Measurements from ENCODE around the gene COBL. TPM values are rescaled to one million over a fixed set of nuclear protein-coding genes. Genes with fewer than 3 reads are reported as not detected.

The COBL gene
- total RNA-seq, 1 experiment from 2014 or later, result 49.9 TPM

DNA sequence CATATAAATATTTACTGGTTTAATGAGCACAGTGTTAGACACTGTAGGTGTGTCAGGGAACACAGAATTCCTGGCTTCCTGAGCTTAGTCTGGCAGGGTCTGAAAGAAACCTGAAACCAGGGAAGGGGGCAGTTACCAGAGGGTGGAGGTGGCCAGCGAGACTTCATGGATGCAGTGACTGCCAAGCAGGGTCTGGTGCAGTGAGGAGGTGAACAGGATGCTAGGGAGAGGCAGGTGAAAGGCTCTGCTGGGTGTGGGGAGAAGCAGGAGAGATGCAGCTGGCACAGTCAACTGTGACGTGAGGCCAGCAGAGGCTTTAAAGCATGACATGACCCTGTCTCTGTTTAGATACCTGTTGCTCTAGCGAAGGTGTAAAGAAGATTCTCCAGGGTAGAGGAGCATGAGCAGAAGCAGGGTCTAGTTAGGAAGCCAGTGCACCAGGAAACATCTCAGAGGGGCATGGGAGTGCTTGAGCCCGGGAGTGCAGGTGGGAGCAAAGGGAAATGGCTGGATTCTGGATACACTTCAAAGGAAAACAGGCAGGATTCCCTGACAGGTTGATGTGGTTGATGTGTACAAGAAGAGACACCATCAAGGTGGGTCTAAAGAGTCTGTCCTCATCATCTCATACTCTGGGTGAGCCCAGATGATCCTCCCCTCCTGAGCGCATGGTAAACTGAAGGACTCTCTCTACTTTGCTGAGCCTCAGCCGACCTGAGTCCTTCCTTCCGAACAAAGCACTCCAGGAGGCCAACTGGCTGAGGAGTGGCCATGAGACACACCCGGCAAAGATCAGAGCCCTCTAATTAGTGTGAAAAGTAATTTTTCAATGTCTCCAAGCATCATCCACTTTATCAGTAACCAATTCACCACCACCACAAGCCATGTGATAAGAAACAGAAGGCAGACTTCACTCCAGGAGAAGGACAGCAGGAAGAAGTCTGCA lies 186.8 kb downstream of the COBL start:
- H3K27me3 Mint-ChIP-seq (ENCODE audit: unreplicated experiment), result no peaks in the 10 kb centered on the region
- DNase-seq, result no peak
- H3K27ac Mint-ChIP-seq (ENCODE audit: unreplicated experiment), result no peak overlapping the region
- intact Hi-C loops (cut with micrococcal nuclease; ENCODE audit: unreplicated experiment), result no loop called here
- no peak overlapping the region for H3K4me3 Mint-ChIP-seq (ENCODE audit: low read depth, unreplicated experiment)
- BruUV-seq (replicated peaks), result no TSS peak
- peaks cover 9% of the 10 kb centered on the region for H3K9me3 Mint-ChIP-seq (ENCODE audit: low read depth, unreplicated experiment)
- CTCF ChIA-PET, result interaction anchor here (0.6 kb wide), 1 partner anchor 599 kb away, joined by 3 read pairs; no protein-coding TSS in a partner anchor
- peaks cover 3% of the 10 kb centered on the region for H3K4me1 Mint-ChIP-seq (ENCODE audit: low read depth, unreplicated experiment)
- TF ChIP-seq, protein P1, sequence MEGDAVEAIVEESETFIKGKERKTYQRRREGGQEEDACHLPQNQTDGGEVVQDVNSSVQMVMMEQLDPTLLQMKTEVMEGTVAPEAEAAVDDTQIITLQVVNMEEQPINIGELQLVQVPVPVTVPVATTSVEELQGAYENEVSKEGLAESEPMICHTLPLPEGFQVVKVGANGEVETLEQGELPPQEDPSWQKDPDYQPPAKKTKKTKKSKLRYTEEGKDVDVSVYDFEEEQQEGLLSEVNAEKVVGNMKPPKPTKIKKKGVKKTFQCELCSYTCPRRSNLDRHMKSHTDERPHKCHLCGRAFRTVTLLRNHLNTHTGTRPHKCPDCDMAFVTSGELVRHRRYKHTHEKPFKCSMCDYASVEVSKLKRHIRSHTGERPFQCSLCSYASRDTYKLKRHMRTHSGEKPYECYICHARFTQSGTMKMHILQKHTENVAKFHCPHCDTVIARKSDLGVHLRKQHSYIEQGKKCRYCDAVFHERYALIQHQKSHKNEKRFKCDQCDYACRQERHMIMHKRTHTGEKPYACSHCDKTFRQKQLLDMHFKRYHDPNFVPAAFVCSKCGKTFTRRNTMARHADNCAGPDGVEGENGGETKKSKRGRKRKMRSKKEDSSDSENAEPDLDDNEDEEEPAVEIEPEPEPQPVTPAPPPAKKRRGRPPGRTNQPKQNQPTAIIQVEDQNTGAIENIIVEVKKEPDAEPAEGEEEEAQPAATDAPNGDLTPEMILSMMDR (IDR thresholded peaks at IDR 0.05; ENCODE audit: unreplicated experiment), result no peak
- no peaks in the 10 kb centered on the region for H3K36me3 Mint-ChIP-seq (ENCODE audit: insufficient read depth, unreplicated experiment)

DNA sequence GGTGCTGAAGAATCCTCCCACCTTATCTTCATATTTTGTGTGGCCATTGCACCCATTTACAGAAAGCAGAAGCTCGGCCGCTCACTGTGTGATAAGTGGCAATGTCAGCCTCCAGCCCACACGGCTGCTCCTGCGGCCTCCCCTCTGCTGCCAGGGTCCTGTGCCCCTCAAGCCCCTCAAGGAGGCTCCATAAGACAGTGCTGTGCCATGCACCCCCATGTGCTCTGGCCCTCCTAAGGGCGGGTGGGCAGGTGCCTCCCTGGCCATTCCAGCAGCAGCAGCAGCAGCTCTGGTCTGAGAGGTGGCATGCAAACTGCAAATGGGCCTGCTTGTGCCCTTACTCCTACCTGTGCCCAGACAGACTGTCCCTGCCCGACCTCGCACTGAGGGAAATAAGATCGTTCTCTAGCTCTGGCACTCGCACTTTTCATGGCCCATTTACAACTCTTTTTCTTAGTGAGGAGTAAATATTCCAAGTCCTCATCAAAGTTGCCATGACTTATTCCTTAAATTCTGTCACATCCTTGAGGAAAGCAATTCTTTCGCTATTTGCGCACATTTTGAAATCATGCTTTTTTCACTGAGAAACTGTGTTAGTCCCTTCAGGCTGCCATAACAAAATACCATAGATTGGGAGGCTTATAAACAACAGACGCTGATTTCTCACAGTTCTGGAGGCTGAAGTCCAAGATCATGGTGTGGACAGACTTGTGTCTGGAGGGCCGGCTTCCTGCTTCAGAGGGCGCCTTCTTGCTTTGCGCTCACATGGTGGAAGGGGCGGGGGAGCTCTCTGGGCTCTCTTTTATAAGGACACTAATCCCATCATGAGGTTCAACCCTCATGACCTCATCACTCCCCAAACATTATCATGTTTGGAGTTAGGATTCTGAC lies 187.8 kb downstream of the COBL start:
- peaks cover 13% of the 10 kb centered on the region for H3K4me1 Mint-ChIP-seq (ENCODE audit: low read depth, unreplicated experiment)
- H3K27ac Mint-ChIP-seq (ENCODE audit: unreplicated experiment), result no peak overlapping the region
- no peak overlapping the region for H3K4me3 Mint-ChIP-seq (ENCODE audit: low read depth, unreplicated experiment)
- BruUV-seq (replicated peaks), result no TSS peak
- peaks cover 9% of the 10 kb centered on the region for H3K9me3 Mint-ChIP-seq (ENCODE audit: low read depth, unreplicated experiment)
- intact Hi-C loops (cut with micrococcal nuclease; ENCODE audit: unreplicated experiment), result no loop called here
- TF ChIP-seq, protein P1 (IDR thresholded peaks at IDR 0.05; ENCODE audit: unreplicated experiment), result no peak
- CTCF ChIA-PET, result interaction anchor here (0.6 kb wide), 1 partner anchor 598 kb away, joined by 3 read pairs; no protein-coding TSS in a partner anchor
- no peaks in the 10 kb centered on the region for H3K27me3 Mint-ChIP-seq (ENCODE audit: unreplicated experiment)
- no peak for DNase-seq
- H3K36me3 Mint-ChIP-seq (ENCODE audit: insufficient read depth, unreplicated experiment), result peaks cover 2% of the 10 kb centered on the region

- no peaks in the 10 kb centered on the region for H3K27me3 Mint-ChIP-seq (ENCODE audit: unreplicated experiment)
- H3K27ac Mint-ChIP-seq (ENCODE audit: unreplicated experiment), result no peak overlapping the region
- TF ChIP-seq, protein P1 (IDR thresholded peaks at IDR 0.05; ENCODE audit: unreplicated experiment), result no peak
- BruUV-seq (replicated peaks), result no TSS peak
- intact Hi-C loops (cut with micrococcal nuclease; ENCODE audit: unreplicated experiment), result no loop called here
- DNase-seq, result no peak
- H3K36me3 Mint-ChIP-seq (ENCODE audit: insufficient read depth, unreplicated experiment), result peaks cover 6% of the 10 kb centered on the region
- CTCF ChIA-PET, result no interaction called here
- peaks cover 22% of the 10 kb centered on the region for H3K4me1 Mint-ChIP-seq (ENCODE audit: low read depth, unreplicated experiment)
- H3K4me3 Mint-ChIP-seq (ENCODE audit: low read depth, unreplicated experiment), result no peak overlapping the region
- H3K9me3 Mint-ChIP-seq (ENCODE audit: low read depth, unreplicated experiment), result peaks cover 5% of the 10 kb centered on the region
Measured at GRCh38 chr7:51127618-51127904, 189.0 kb downstream of the COBL start.

DNA sequence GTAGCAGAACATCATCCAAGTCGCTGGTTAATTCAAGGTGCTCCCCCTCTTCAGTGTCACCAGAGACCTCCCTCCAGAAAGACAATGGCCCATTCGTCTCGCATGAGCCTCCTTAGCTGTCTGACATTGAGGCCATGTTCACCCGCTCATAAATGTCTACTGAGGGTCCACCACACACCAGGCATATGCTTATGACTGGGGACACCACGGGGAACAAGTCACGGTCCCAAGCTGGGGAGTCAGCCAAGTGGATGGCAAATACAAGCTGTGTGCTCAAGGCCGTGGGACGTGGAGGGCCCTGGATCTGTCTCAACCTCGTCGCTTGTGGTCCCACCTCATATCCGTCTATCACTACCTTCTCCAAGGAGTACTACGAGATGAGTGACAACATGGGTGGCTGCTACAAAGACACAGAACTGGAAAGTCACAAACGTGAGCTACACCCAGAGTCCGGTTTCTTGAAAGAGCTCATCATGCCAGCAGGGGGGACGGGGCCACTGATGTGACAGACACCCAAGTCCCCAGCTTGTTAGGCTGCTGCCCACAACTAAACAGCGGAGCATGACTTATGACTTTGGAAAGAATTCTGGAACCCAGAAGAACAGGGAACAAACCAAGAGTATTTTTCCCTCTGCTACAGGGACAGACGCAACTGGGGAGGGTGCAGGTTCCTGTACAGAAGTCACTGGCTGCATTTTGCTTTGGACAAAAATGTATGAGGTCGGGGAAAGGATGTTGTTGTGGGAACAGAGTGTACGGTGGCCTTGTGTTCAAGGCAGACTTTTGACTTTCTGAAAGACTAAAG lies 189.6 kb downstream of the COBL start:
- DNase-seq, result no peak
- no TSS peak for BruUV-seq (replicated peaks)
- H3K4me3 Mint-ChIP-seq (ENCODE audit: low read depth, unreplicated experiment), result no peak overlapping the region
- H3K27ac Mint-ChIP-seq (ENCODE audit: unreplicated experiment), result no peak overlapping the region
- CTCF ChIA-PET, result no interaction called here
- H3K36me3 Mint-ChIP-seq (ENCODE audit: insufficient read depth, unreplicated experiment), result peaks cover 6% of the 10 kb centered on the region
- peaks cover 22% of the 10 kb centered on the region for H3K4me1 Mint-ChIP-seq (ENCODE audit: low read depth, unreplicated experiment)
- intact Hi-C loops (cut with micrococcal nuclease; ENCODE audit: unreplicated experiment), result no loop called here
- TF ChIP-seq, protein P1 (IDR thresholded peaks at IDR 0.05; ENCODE audit: unreplicated experiment), result no peak
- H3K27me3 Mint-ChIP-seq (ENCODE audit: unreplicated experiment), result no peaks in the 10 kb centered on the region
- no peaks in the 10 kb centered on the region for H3K9me3 Mint-ChIP-seq (ENCODE audit: low read depth, unreplicated experiment)

Measured in Calu3 (cell line).